ENCODE data around the gene UGT1A8.
A peak's percentile ranks its signal among the peaks of the same experiment; 100 is the strongest.

Gene UGT1A8

DNA sequence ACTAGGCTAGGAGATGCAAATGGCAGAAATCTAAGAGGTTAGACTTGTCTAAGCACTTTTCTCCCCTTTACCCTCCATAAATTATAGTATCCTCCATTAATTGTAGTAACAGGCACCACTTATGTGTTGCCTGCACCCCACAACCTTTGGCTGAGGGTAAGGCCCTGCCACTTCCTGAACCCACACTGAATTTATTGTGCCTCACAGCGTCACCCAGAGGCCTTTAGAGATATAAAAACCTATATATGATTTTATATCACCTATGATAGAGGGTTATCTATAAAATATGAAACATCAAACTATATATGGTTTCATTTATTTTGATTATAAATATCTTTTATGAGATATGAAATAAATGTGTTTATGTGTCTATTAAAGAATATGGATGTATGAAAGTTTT is 56.9 kb downstream of the UGT1A8 start:
- TF ChIP-seq, protein P1, sequence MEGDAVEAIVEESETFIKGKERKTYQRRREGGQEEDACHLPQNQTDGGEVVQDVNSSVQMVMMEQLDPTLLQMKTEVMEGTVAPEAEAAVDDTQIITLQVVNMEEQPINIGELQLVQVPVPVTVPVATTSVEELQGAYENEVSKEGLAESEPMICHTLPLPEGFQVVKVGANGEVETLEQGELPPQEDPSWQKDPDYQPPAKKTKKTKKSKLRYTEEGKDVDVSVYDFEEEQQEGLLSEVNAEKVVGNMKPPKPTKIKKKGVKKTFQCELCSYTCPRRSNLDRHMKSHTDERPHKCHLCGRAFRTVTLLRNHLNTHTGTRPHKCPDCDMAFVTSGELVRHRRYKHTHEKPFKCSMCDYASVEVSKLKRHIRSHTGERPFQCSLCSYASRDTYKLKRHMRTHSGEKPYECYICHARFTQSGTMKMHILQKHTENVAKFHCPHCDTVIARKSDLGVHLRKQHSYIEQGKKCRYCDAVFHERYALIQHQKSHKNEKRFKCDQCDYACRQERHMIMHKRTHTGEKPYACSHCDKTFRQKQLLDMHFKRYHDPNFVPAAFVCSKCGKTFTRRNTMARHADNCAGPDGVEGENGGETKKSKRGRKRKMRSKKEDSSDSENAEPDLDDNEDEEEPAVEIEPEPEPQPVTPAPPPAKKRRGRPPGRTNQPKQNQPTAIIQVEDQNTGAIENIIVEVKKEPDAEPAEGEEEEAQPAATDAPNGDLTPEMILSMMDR (IDR thresholded peaks at IDR 0.05; ENCODE audit: low read depth, low read length, missing control alignments) = no peak
- Histone ChIP-seq H3K27ac (no peak overlapping the region), H3K36me3 (replicated peaks) (no peaks in the 10 kb centered on the region), H3K27me3 (replicated peaks) (no peaks in the 10 kb centered on the region), H3K4me3 (ENCODE audit: low read depth, low read length) (no peak overlapping the region)
- DNase-seq = no peak
- in situ Hi-C loops (cut with HindIII; ENCODE audit: low pct_ligation_motif_present, low sequenced_read_pairs) = no loop called here

DNA sequence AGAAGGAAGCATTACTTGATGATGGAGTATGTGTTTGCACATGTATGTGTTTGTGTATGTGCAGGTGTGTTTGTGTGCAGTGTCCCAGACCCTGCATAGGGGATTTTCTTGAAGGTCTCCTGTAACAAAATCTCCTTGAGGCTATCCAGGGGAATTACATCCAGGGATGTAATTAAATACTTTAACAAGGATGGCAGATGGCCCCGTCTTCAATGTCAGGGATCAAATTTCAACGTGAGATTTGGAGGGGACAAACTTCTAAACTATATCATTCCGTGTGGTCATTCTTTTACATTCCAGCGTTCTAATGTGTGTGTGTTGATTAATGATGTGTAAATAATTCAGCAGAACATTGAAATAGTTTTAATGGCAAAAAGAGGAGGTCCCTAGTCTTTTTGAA is 57.6 kb downstream of the UGT1A8 start:
- no peaks in the 10 kb centered on the region for H3K36me3 ChIP-seq (replicated peaks)
- in situ Hi-C loops (cut with HindIII; ENCODE audit: low pct_ligation_motif_present, low sequenced_read_pairs) = no loop called here
- DNase-seq = no peak
- no peaks in the 10 kb centered on the region for H3K27me3 ChIP-seq (replicated peaks)
- H3K27ac ChIP-seq = no peak overlapping the region
- H3K4me3 ChIP-seq (ENCODE audit: low read depth, low read length) = no peak overlapping the region
- TF ChIP-seq, protein P1 (IDR thresholded peaks at IDR 0.05; ENCODE audit: low read depth, low read length, missing control alignments) = peak; percentile 3

DNA sequence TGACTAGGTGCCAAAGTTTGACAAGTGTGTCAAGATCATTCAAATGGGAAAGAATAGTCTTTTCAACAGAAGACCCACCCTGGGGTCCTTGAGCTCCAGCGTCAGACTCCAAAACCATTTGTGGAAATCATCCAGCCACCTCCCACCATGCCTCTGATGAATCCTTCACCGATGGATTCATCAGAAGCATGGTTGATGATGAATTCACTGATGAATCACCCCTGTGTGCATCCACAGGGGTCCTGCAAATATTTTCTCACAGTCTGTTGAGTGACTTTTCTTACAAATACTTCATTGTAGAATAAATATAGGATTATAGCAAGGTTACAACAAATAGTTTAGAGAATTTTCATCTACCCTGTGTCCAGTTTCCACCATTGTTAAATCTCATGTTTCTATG is 58.6 kb downstream of the UGT1A8 start:
- peak; percentile 73 for DNase-seq
- Histone ChIP-seq H3K27me3 (replicated peaks) (no peaks in the 10 kb centered on the region), H3K4me3 (ENCODE audit: low read depth, low read length) (no peak overlapping the region), H3K27ac (peak overlapping the region; percentile 45), H3K36me3 (replicated peaks) (no peaks in the 10 kb centered on the region)
- TF ChIP-seq, protein P1 (IDR thresholded peaks at IDR 0.05; ENCODE audit: low read depth, low read length, missing control alignments) = no peak
- in situ Hi-C loops (cut with HindIII; ENCODE audit: low pct_ligation_motif_present, low sequenced_read_pairs) = no loop called here

DNA sequence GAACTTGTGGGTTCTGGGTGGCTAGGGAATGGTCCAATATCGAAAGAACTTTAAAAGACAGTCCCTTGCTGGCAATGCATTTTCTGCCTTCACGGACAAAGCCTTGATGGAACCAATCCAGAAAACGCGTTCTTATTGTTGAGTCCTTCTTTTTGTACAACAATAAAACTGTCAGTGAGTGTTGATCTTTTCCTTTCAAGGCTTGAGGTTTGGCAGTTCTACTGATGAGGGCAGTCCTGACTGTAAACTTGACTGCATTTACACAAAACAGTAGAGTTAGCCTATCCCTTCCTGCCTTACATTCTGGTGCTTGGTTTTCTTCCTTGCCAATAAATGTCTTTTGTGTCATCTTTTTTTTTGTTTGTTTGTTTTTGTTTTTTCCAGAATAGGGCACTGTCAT is 61.8 kb downstream of the UGT1A8 start:
- TF ChIP-seq, protein P1 (IDR thresholded peaks at IDR 0.05; ENCODE audit: low read depth, low read length, missing control alignments) = no peak
- no peak for DNase-seq
- H3K36me3 ChIP-seq (replicated peaks) = no peaks in the 10 kb centered on the region
- no peaks in the 10 kb centered on the region for H3K27me3 ChIP-seq (replicated peaks)
- H3K27ac ChIP-seq = no peak overlapping the region
- no peak overlapping the region for H3K4me3 ChIP-seq (ENCODE audit: low read depth, low read length)
- in situ Hi-C loops (cut with HindIII; ENCODE audit: low pct_ligation_motif_present, low sequenced_read_pairs) = no loop called here

DNA sequence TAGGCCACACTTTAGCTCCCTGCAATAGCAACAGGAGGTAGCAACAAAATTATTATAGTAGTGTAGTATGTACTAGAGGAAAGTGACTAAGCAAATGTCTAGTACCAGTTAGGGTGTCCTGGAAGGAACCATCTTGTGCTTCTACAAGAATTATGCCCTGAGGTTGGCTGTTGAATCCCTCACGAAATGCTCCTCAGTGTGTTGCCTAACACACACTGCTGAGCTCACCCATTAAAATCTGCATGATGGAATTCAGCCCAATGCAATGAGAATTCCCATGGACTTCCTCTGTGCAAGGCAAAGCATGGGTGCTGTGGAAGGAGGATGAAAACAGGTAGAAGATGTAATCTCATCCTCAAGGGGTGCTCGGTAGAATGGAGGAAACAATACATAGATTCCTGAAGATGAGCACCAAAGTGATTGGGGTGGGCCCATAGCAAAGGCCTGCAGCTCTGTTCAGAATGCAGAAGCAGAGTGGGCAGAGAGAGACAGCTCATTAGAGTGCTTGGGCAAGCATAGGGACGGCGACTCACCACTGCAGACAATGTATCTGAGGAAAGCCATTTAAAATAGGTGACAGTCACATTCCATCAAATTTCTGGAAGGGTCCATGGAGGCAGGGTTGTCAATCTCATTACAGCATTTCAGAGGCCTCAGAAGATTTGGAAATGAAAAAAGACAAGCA is 63.1 kb downstream of the UGT1A8 start:
- TF ChIP-seq, protein P1 (IDR thresholded peaks at IDR 0.05; ENCODE audit: low read depth, low read length, missing control alignments) = no peak
- DNase-seq = no peak
- Histone ChIP-seq H3K36me3 (replicated peaks) (no peaks in the 10 kb centered on the region), H3K4me3 (ENCODE audit: low read depth, low read length) (no peak overlapping the region), H3K27ac (no peak overlapping the region), H3K27me3 (replicated peaks) (no peaks in the 10 kb centered on the region)
- in situ Hi-C loops (cut with HindIII; ENCODE audit: low pct_ligation_motif_present, low sequenced_read_pairs) = no loop called here
